Measurements from ENCODE around the gene FHL3. TPM values are rescaled to one million over a fixed set of nuclear protein-coding genes. Genes with fewer than 3 reads are reported as not detected.
"Not testable (repeated sequence)": the region's sequence is repeated elsewhere in the genome, so short reads cannot be mapped to it uniquely, and the experiment has no call there.

The FHL3 gene
- total and polyA plus RNA-seq, 2 experiments from 2014 or later: 28.3 to 49.0 TPM

- Histone ChIP-seq H3K27me3 (ENCODE audit: insufficient read depth) (no peaks in the 10 kb centered on the region), H3K4me2 (no peak overlapping the region), H3K79me2 (replicated peaks; ENCODE audit: insufficient read depth) (peaks cover 14% of the 10 kb centered on the region), H3K27ac (ENCODE audit: low read depth) (no peak overlapping the region), H3F3A (replicated peaks; ENCODE audit: low read depth) (peaks cover 23% of the 10 kb centered on the region), H3K9me2 (ENCODE audit: insufficient read depth) (no peaks in the 10 kb centered on the region), H3K4me1 (ENCODE audit: insufficient read depth) (no peaks in the 10 kb centered on the region), H2AFZ (no peak overlapping the region), H3K4me3 (no peak overlapping the region), H4K20me1 (replicated peaks; ENCODE audit: insufficient read depth) (peaks cover 17% of the 10 kb centered on the region), H3K36me3 (ENCODE audit: insufficient read depth) (peaks cover 83% of the 10 kb centered on the region)
- ATAC-seq (no peak), DNase-seq (ENCODE audit: low spot score) (no peak)
- Mint-ChIP-seq H3K4me3 (no peak overlapping the region), H3K36me3 (ENCODE audit: low read depth) (peaks cover 95% of the 10 kb centered on the region), H3K9me3 (no peaks in the 10 kb centered on the region), H3K4me1 (no peaks in the 10 kb centered on the region), H3K27me3 (ENCODE audit: insufficient read depth, low read depth, poor library complexity) (peaks cover 1% of the 10 kb centered on the region), H3K27ac (no peak overlapping the region)
- TF ChIP-seq ETS1 (IDR thresholded peaks at IDR 0.05) (no peak), REST (IDR thresholded peaks at IDR 0.05; ENCODE audit: unreplicated experiment) (no peak)
Measured at GRCh38 chr1:37978541-37978940, 26.8 kb downstream of the FHL3 start.

GRCh38 chr1:37975083-37975482, 30.2 kb downstream of the FHL3 start:
- H3K27ac Mint-ChIP-seq: not testable (repeated sequence)
- peak; percentile 72 to 88 for TF ChIP-seq CTCF (conservative IDR thresholded peaks at IDR 0.05; ENCODE audit: low read depth in 2 of 2)

More at GRCh38 chr1:37975083-37975482, 30.2 kb downstream of the FHL3 start:
- not testable (repeated sequence) for H3K4me1 ChIP-seq (ENCODE audit: insufficient read depth); H3K4me3 ChIP-seq; H3K27ac ChIP-seq (ENCODE audit: low read depth); H3K4me3 Mint-ChIP-seq; H3K9me2 ChIP-seq (ENCODE audit: insufficient read depth); H2AFZ ChIP-seq; H3K9me3 Mint-ChIP-seq; H3K4me1 Mint-ChIP-seq; H3K27me3 Mint-ChIP-seq (ENCODE audit: insufficient read depth, low read depth, poor library complexity); H3K27me3 ChIP-seq (ENCODE audit: insufficient read depth); H3K4me2 ChIP-seq
- DNase-seq (ENCODE audit: low spot score): peak; percentile 79
- H3K36me3 Mint-ChIP-seq (ENCODE audit: low read depth): peaks cover 98% of the 10 kb centered on the region
- H4K20me1 ChIP-seq (replicated peaks; ENCODE audit: insufficient read depth): peaks cover 39% of the 10 kb centered on the region
- H3K79me2 ChIP-seq (replicated peaks; ENCODE audit: insufficient read depth): peaks cover 44% of the 10 kb centered on the region
- peaks cover 70% of the 10 kb centered on the region for H3K36me3 ChIP-seq (ENCODE audit: insufficient read depth)
- peaks cover 16% of the 10 kb centered on the region for H3F3A ChIP-seq (replicated peaks; ENCODE audit: low read depth)
- peak; percentile 85 for ATAC-seq

Measured in GM23338 (cell line).